Activated naive CD8-positive, alpha-beta T cell treated with anti-CD3 and anti-CD28 coated beads, Interleukin-2, amount 10 ng/mL, durations not matched to agents 7 days and 5 days (primary cell): ENCODE measurements around the gene MYOZ1. TPM values are rescaled to one million over a fixed set of nuclear protein-coding genes. Genes with fewer than 3 reads are reported as not detected.
A peak's percentile ranks its signal among the peaks of the same experiment; 100 is the strongest.
"Not testable (repeated sequence)": the region's sequence is repeated elsewhere in the genome, so short reads cannot be mapped to it uniquely, and the experiment has no call there.

ENCODE experiments used
- ATAC-seq: fragments of 150-1000 bp; cut with Tn5 transposase; one replicate; pipeline ENCODE4 v1.10.0; 2021; ENCODE audit warnings: low read depth, moderate library complexity
- POLR2A ChIA-PET: fragments of 350-600 bp; sonication (Branson Sonifier 250); formaldehyde crosslinking; loops from one replicate; lab custom pipeline; 2021; ENCODE audit warnings: antibody characterized with exemption; lab: Charles Lee
- DNase-seq: peaks from one replicate; pipeline ENCODE4 v3.0.0; 2021
- H3K27ac Mint-ChIP-seq: one replicate; pipeline ENCODE4 v1.8.0; 2022; ENCODE audit warnings: mild to moderate bottlenecking, mixed read lengths
- H3K27me3 Mint-ChIP-seq: one replicate; pipeline ENCODE4 v1.8.0; 2022; ENCODE audit warnings: mild to moderate bottlenecking, moderate library complexity, mixed read lengths
- H3K36me3 Mint-ChIP-seq: one replicate; pipeline ENCODE4 v1.8.0; 2021; ENCODE audit warnings: mild to moderate bottlenecking, mixed read lengths
- H3K4me1 Mint-ChIP-seq: one replicate; pipeline ENCODE4 v1.8.0; 2021; ENCODE audit warnings: mixed read lengths
- H3K4me3 Mint-ChIP-seq: one replicate; pipeline ENCODE4 v1.8.0; 2022; ENCODE audit warnings: mild to moderate bottlenecking, moderate library complexity, mixed read lengths
- H3K9me3 Mint-ChIP-seq: one replicate; pipeline ENCODE4 v1.8.0; 2021; ENCODE audit warnings: mixed read lengths
- total RNA-seq, 2 experiments: library from RNA; stranded (reverse); gene quantifications; one replicate each; pipeline ENCODE4 v1.2.3, GENCODE V29; 2021

MYOZ1 gene
- total RNA-seq, 2 experiments from 2014 or later = not detected

DNA sequence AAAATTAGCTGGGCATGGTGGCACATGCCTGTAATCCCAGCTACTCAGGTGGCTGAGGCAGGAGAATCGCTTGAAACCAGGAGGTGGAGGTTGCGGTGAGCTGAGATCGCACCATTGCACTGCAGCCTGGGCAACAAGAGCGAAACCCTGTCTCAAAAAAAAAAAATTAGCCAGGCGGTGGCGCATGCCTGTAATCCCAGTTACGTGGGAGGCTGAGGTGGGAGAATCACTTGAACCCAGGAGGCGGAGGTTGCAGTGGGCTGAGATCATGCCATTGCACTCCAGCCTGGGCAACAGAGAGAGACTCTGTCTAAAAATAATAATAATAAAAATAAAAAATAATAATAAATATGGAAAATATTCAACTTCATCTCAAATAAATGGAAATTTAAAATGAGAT lies 24.1 kb downstream of the MYOZ1 start:
- POLR2A ChIA-PET, H3K4me1 Mint-ChIP-seq, H3K27ac Mint-ChIP-seq, DNase-seq, H3K27me3 Mint-ChIP-seq, H3K4me3 Mint-ChIP-seq, H3K9me3 Mint-ChIP-seq, ATAC-seq, H3K36me3 Mint-ChIP-seq: not testable (repeated sequence)

GRCh38 chr10:73614720-73615119 lies 26.6 kb downstream of the MYOZ1 start:
- Mint-ChIP-seq H3K27me3 (no peaks in the 10 kb centered on the region), H3K4me1 (no peaks in the 10 kb centered on the region), H3K36me3 (no peaks in the 10 kb centered on the region), H3K4me3 (no peak overlapping the region), H3K9me3 (no peaks in the 10 kb centered on the region), H3K27ac (no peak overlapping the region)
- POLR2A ChIA-PET = no interaction called here
- ATAC-seq (no peak), DNase-seq (no peak)

DNA sequence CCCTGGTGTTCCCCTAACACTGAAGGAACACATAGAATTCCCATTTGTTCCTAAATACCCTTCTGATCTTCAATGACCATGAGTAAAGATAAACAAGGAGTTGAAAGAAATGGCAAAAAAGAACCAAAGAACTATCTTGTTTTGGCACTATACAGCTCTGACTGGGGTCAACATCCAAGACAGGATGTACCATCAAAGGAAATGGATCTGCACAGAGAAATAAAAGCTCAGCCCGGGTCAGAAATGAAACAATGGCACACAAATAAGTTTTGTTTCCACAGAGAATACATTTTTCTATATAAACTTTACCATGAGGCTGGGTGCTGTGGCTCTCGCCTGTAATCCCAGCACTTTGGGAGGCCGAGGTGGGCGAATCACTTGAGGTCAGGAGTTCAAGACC lies 32.2 kb downstream of the MYOZ1 start:
- POLR2A ChIA-PET = no interaction called here
- no peak overlapping the region for H3K4me3 Mint-ChIP-seq

GRCh38 chr10:73601486-73601921 lies 39.8 kb downstream of the MYOZ1 start:
- H3K27ac Mint-ChIP-seq = no peak overlapping the region
- H3K9me3 Mint-ChIP-seq = no peaks in the 10 kb centered on the region
- no peak for DNase-seq
- H3K36me3 Mint-ChIP-seq = no peaks in the 10 kb centered on the region
- H3K4me3 Mint-ChIP-seq = no peak overlapping the region
- POLR2A ChIA-PET = interaction anchor here (0.6 to 1.0 kb wide), 3 partner anchors 14 to 1145 kb away, joined by 3 to 4 read pairs (median 3); no protein-coding TSS in a partner anchor
- no peaks in the 10 kb centered on the region for H3K27me3 Mint-ChIP-seq
- no peak for ATAC-seq
- peaks cover 4% of the 10 kb centered on the region for H3K4me1 Mint-ChIP-seq

More for the DNA sequence above, 32.2 kb downstream of the MYOZ1 start:
- no peaks in the 10 kb centered on the region for H3K27me3 Mint-ChIP-seq
- H3K9me3 Mint-ChIP-seq = no peaks in the 10 kb centered on the region
- H3K27ac Mint-ChIP-seq = no peak overlapping the region
- DNase-seq (no peak), ATAC-seq (no peak)
- no peaks in the 10 kb centered on the region for H3K36me3 Mint-ChIP-seq
- peaks cover 2% of the 10 kb centered on the region for H3K4me1 Mint-ChIP-seq

GRCh38 chr10:73597346-73597745 lies 43.9 kb downstream of the MYOZ1 start:
- Mint-ChIP-seq H3K27me3 (no peaks in the 10 kb centered on the region), H3K27ac (no peak overlapping the region), H3K4me1 (peaks cover 7% of the 10 kb centered on the region), H3K9me3 (no peaks in the 10 kb centered on the region), H3K4me3 (no peak overlapping the region), H3K36me3 (no peaks in the 10 kb centered on the region)
- POLR2A ChIA-PET = no interaction called here
- DNase-seq (no peak), ATAC-seq (no peak)

DNA sequence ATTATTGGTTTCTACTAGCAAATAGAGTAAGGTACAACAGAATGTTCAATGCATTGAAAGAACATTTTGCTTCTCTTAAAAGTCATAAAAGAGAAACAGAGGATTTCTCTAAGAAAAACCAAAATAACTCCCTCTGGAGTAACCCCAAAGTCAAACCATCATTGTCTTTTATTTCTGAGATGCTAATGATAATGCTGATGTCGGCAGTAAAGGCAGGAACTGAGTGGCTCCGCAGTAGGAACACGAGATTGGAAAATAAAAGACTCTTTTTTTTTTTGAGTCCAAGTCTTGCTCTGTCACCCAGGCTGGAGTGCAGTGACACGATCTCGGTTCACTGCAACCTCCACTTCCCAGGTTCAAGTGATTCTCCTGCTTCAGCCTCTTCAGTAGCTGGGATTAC lies 47.5 kb downstream of the MYOZ1 start:
- Mint-ChIP-seq H3K27me3 (no peaks in the 10 kb centered on the region), H3K4me1 (peaks cover 17% of the 10 kb centered on the region), H3K36me3 (no peaks in the 10 kb centered on the region), H3K9me3 (no peaks in the 10 kb centered on the region), H3K27ac (no peak overlapping the region), H3K4me3 (no peak overlapping the region)
- ATAC-seq (no peak), DNase-seq (no peak)
- POLR2A ChIA-PET = no interaction called here

GRCh38 chr10:73593110-73593509 lies 48.2 kb downstream of the MYOZ1 start:
- no peak overlapping the region for H3K4me3 Mint-ChIP-seq
- no peaks in the 10 kb centered on the region for H3K9me3 Mint-ChIP-seq
- no peaks in the 10 kb centered on the region for H3K27me3 Mint-ChIP-seq
- no peak overlapping the region for H3K27ac Mint-ChIP-seq
- peaks cover 17% of the 10 kb centered on the region for H3K4me1 Mint-ChIP-seq
- no peak for ATAC-seq
- DNase-seq = no peak
- H3K36me3 Mint-ChIP-seq = no peaks in the 10 kb centered on the region
- POLR2A ChIA-PET = interaction anchor here (1.8 kb wide), 1 partner anchor 33 kb away, joined by 5 read pairs; no protein-coding TSS in a partner anchor

DNA sequence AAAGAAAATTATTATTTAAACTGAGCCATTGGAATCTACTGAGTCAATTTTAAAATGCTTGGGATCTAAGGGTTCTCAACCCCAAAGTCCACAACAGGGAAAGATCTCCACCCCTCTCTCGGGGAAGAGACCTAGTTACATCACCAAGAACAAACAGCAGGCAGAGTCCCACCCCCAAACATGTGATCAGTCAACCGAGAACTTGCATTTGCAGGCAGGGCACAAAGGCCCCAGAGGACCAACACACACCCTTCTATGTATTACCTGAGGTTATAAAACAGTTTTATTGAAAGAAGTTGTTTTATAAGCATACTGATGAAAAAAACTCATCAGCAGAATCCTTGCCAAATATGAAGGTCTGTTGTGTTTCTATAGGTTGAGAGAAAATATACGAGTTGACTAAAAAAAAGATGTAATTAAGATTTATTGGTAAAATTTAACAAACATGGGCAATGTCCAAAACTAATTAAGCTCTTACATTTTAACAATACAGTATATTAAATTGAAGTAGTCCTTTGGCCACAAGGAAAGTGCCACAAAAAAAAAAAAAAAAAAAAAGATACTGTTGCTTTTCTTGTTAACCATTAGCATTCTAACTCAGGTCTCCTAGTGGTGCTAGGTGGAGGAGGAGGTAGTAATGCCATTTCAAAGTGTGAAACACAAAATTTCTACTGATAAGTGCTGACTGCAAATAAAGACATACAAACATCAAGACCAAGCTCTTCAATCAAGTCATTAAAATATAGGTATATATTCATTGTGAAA lies 49.2 kb downstream of the MYOZ1 start:
- H3K27ac Mint-ChIP-seq = peak overlapping the region; percentile 59
- H3K9me3 Mint-ChIP-seq = no peaks in the 10 kb centered on the region
- ATAC-seq (peak; percentile 61), DNase-seq (no peak)
- no peaks in the 10 kb centered on the region for H3K36me3 Mint-ChIP-seq
- H3K4me1 Mint-ChIP-seq = peaks cover 16% of the 10 kb centered on the region
- H3K27me3 Mint-ChIP-seq = no peaks in the 10 kb centered on the region
- H3K4me3 Mint-ChIP-seq = peak overlapping the region; percentile 61
- POLR2A ChIA-PET = interaction anchor here (0.7 to 1.8 kb wide), 2 partner anchors 34 to 63 kb away, joined by 5 to 10 read pairs; no protein-coding TSS in a partner anchor

DNA sequence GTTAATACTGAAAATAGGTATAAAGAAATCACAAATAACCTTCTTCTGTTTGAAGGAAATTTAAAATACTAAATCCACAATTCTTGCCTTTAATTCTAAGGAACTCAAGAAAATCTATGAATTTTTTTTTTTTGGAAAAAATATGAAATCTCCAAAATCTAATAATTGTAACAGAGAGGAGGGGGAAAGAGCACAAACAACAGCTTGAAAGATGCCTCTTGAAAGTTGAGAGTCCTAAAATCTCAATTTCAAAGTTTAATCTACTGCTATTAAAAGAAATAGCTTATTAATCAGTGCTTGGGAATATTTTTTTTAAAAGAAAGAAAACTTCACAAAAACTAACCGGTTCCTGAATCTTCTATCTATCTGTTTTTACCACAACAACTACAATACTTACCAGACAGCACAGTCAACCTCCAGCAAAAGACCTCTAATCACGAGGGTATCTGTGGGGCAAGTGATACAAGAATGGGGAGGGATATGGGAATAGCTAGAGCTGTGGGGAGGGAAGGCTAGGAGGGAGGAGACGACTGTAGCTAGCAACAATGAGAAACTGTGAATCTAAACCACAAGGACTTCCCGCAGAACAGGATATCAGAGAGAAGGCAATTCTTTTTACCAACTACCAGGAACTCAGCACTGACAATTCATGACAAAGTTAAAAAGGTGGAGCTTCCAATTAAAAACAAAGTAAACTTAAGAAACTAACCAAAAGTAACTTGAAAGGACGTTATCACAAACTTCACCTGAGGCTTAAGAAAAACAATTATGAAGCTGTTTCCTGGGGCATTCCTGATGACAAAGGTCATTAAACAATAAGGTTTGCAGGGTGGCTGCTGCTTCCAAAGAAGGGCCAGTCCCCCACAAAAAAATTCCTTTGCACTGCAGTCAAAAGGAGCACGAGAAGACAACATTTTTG lies 50.1 kb downstream of the MYOZ1 start, which contains the start of gene USP54:
TSS of gene USP54 (minus strand) at position 462 of the 919 bp plus-strand sequence. CDS start 15,684 bp downstream, outside the sequence.
- Mint-ChIP-seq H3K36me3 (peaks cover 2% of the 10 kb centered on the region), H3K4me1 (peaks cover 13% of the 10 kb centered on the region), H3K9me3 (peaks cover 1% of the 10 kb centered on the region), H3K27ac (peak within 1 kb of the TSS; percentile 66), H3K4me3 (peak within 1 kb of the TSS; percentile 61), H3K27me3 (no peaks in the 10 kb centered on the region)
- DNase-seq = no peak
- POLR2A ChIA-PET = interaction anchor here (1.8 kb wide), 1 partner anchor 35 kb away, joined by 5 read pairs; no protein-coding TSS in a partner anchor
- peak; percentile 74 for ATAC-seq

GRCh38 chr10:73589563-73590126 lies 51.6 kb downstream of the MYOZ1 start:
- Mint-ChIP-seq H3K4me3 (no peak overlapping the region), H3K27ac (no peak overlapping the region), H3K27me3 (no peaks in the 10 kb centered on the region), H3K4me1 (peaks cover 16% of the 10 kb centered on the region), H3K9me3 (peaks cover 5% of the 10 kb centered on the region), H3K36me3 (peaks cover 6% of the 10 kb centered on the region)
- POLR2A ChIA-PET = interaction anchor here (1.0 kb wide), 1 partner anchor 36 kb away, joined by 4 read pairs; no protein-coding TSS in a partner anchor
- DNase-seq (no peak), ATAC-seq (no peak)

GRCh38 chr10:73588656-73589055 lies 52.6 kb downstream of the MYOZ1 start:
- Mint-ChIP-seq H3K36me3 (peaks cover 6% of the 10 kb centered on the region), H3K27me3 (no peaks in the 10 kb centered on the region), H3K4me1 (peaks cover 17% of the 10 kb centered on the region), H3K27ac (no peak overlapping the region), H3K4me3 (no peak overlapping the region), H3K9me3 (peaks cover 5% of the 10 kb centered on the region)
- ATAC-seq = no peak
- no peak for DNase-seq
- POLR2A ChIA-PET = no interaction called here

GRCh38 chr10:73586583-73586984 lies 54.7 kb downstream of the MYOZ1 start:
- H3K27me3 Mint-ChIP-seq = no peaks in the 10 kb centered on the region
- peaks cover 6% of the 10 kb centered on the region for H3K9me3 Mint-ChIP-seq
- DNase-seq (no peak), ATAC-seq (no peak)
- peaks cover 6% of the 10 kb centered on the region for H3K36me3 Mint-ChIP-seq
- no peak overlapping the region for H3K4me3 Mint-ChIP-seq
- peaks cover 10% of the 10 kb centered on the region for H3K4me1 Mint-ChIP-seq
- POLR2A ChIA-PET = no interaction called here
- H3K27ac Mint-ChIP-seq = no peak overlapping the region

DNA sequence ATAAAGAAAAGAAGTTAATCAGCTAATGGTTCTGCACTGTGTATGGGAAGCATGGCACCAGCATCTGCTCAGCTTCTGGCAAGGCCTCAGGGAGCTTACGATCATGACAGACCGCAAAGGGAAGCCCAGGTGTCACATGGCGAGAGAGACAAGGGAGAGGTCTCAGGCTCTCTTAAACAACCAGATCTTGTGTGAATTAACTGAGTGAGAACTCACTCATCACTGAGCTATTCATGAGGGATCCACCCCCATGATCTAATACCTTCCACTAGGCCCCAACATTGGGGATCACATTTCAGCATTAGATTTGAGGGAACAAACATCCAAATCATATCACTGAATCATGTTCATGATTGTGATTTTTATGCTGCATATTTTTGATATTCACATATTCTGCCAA lies 55.9 kb downstream of the MYOZ1 start:
- no peak overlapping the region for H3K4me3 Mint-ChIP-seq
- DNase-seq (no peak), ATAC-seq (no peak)
- H3K9me3 Mint-ChIP-seq = peaks cover 6% of the 10 kb centered on the region
- H3K27me3 Mint-ChIP-seq = no peaks in the 10 kb centered on the region
- no peak overlapping the region for H3K27ac Mint-ChIP-seq
- POLR2A ChIA-PET = no interaction called here
- H3K36me3 Mint-ChIP-seq = peaks cover 6% of the 10 kb centered on the region
- peaks cover 6% of the 10 kb centered on the region for H3K4me1 Mint-ChIP-seq
